ENCODE results near the gene VCP. TPM values are rescaled to one million over a fixed set of nuclear protein-coding genes. Genes with fewer than 3 reads are reported as not detected.
A peak's percentile ranks its signal among the peaks of the same experiment; 100 is the strongest.

Gene VCP
- total and polyA plus RNA-seq, 9 of the 15 experiments (the other 6 are each of a cell fraction or from before 2014, with no cell fraction given), result 7.1 to 257 (median 199) TPM

DNA sequence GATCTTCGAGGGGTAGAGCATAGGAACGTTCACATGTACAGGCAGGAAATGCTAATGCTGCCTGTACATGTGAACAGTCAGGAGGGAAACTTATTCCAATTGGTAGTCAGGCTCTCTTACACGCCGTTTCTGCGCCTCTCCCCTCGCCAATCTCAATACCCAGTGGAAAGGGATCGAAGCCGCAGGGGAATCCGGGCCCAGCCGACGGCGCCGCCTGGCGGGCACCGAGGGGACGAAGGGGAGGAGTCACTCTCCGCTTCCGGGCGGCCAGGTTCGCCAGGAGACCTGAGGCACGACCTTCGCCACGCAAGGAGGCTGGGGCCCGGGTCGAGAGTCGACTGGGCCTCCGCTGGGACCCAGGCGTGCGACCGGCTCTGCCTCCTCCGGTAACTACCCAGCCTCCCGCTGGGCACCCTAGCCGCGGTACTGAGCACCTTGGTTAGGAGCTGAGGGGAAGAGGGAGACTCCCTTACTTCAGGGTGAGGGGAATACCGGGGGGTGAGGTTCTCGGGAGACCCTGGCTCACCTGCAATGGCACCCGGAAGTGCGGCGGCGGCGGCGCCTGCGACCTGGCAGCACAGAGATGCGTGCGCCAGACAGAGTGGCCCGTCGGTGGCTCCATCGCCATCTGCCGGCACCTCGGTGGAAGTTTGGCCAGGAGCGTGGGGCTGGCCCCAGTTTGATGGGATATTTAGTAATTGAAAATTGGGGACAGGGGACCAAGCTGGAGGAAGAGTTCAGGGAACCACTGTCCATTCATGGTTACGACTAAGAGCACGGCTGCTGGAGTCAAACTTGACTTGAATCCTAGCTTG is 23.8 kb upstream of the VCP start, which contains the start of gene PIGO (continued):
- TF ChIP-seq NBN (IDR thresholded peaks at IDR 0.05; ENCODE audit: low read depth), result no peak; the same call in 1 of the 2 replicates
- TF ChIP-seq, protein P1, sequence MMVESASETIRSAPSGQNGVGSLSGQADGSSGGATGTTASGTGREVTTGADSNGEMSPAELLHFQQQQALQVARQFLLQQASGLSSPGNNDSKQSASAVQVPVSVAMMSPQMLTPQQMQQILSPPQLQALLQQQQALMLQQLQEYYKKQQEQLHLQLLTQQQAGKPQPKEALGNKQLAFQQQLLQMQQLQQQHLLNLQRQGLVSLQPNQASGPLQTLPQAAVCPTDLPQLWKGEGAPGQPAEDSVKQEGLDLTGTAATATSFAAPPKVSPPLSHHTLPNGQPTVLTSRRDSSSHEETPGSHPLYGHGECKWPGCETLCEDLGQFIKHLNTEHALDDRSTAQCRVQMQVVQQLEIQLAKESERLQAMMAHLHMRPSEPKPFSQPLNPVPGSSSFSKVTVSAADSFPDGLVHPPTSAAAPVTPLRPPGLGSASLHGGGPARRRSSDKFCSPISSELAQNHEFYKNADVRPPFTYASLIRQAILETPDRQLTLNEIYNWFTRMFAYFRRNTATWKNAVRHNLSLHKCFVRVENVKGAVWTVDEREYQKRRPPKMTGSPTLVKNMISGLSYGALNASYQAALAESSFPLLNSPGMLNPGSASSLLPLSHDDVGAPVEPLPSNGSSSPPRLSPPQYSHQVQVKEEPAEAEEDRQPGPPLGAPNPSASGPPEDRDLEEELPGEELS (CRISPR knock-in tag; IDR thresholded peaks at IDR 0.05; ENCODE audit: borderline replicate concordance), result no peak
- no peak for TF ChIP-seq ZNF347 (CRISPR knock-in tag; IDR thresholded peaks at IDR 0.05; ENCODE audit: low read depth)
- TF ChIP-seq, protein P2, sequence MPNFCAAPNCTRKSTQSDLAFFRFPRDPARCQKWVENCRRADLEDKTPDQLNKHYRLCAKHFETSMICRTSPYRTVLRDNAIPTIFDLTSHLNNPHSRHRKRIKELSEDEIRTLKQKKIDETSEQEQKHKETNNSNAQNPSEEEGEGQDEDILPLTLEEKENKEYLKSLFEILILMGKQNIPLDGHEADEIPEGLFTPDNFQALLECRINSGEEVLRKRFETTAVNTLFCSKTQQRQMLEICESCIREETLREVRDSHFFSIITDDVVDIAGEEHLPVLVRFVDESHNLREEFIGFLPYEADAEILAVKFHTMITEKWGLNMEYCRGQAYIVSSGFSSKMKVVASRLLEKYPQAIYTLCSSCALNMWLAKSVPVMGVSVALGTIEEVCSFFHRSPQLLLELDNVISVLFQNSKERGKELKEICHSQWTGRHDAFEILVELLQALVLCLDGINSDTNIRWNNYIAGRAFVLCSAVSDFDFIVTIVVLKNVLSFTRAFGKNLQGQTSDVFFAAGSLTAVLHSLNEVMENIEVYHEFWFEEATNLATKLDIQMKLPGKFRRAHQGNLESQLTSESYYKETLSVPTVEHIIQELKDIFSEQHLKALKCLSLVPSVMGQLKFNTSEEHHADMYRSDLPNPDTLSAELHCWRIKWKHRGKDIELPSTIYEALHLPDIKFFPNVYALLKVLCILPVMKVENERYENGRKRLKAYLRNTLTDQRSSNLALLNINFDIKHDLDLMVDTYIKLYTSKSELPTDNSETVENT (CRISPR knock-in tag; IDR thresholded peaks at IDR 0.05), result peak; percentile 73
- TF ChIP-seq, protein P3, sequence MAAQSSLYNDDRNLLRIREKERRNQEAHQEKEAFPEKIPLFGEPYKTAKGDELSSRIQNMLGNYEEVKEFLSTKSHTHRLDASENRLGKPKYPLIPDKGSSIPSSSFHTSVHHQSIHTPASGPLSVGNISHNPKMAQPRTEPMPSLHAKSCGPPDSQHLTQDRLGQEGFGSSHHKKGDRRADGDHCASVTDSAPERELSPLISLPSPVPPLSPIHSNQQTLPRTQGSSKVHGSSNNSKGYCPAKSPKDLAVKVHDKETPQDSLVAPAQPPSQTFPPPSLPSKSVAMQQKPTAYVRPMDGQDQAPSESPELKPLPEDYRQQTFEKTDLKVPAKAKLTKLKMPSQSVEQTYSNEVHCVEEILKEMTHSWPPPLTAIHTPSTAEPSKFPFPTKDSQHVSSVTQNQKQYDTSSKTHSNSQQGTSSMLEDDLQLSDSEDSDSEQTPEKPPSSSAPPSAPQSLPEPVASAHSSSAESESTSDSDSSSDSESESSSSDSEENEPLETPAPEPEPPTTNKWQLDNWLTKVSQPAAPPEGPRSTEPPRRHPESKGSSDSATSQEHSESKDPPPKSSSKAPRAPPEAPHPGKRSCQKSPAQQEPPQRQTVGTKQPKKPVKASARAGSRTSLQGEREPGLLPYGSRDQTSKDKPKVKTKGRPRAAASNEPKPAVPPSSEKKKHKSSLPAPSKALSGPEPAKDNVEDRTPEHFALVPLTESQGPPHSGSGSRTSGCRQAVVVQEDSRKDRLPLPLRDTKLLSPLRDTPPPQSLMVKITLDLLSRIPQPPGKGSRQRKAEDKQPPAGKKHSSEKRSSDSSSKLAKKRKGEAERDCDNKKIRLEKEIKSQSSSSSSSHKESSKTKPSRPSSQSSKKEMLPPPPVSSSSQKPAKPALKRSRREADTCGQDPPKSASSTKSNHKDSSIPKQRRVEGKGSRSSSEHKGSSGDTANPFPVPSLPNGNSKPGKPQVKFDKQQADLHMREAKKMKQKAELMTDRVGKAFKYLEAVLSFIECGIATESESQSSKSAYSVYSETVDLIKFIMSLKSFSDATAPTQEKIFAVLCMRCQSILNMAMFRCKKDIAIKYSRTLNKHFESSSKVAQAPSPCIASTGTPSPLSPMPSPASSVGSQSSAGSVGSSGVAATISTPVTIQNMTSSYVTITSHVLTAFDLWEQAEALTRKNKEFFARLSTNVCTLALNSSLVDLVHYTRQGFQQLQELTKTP (IDR thresholded peaks at IDR 0.05; ENCODE audit: low read depth in 1 of 2, partially characterized antibody in 2 of 2), result peak in 1 of 2 experiments; percentile 53
- no peak for TF ChIP-seq LCOR (CRISPR knock-in tag; IDR thresholded peaks at IDR 0.05)
- TF ChIP-seq, protein P4, sequence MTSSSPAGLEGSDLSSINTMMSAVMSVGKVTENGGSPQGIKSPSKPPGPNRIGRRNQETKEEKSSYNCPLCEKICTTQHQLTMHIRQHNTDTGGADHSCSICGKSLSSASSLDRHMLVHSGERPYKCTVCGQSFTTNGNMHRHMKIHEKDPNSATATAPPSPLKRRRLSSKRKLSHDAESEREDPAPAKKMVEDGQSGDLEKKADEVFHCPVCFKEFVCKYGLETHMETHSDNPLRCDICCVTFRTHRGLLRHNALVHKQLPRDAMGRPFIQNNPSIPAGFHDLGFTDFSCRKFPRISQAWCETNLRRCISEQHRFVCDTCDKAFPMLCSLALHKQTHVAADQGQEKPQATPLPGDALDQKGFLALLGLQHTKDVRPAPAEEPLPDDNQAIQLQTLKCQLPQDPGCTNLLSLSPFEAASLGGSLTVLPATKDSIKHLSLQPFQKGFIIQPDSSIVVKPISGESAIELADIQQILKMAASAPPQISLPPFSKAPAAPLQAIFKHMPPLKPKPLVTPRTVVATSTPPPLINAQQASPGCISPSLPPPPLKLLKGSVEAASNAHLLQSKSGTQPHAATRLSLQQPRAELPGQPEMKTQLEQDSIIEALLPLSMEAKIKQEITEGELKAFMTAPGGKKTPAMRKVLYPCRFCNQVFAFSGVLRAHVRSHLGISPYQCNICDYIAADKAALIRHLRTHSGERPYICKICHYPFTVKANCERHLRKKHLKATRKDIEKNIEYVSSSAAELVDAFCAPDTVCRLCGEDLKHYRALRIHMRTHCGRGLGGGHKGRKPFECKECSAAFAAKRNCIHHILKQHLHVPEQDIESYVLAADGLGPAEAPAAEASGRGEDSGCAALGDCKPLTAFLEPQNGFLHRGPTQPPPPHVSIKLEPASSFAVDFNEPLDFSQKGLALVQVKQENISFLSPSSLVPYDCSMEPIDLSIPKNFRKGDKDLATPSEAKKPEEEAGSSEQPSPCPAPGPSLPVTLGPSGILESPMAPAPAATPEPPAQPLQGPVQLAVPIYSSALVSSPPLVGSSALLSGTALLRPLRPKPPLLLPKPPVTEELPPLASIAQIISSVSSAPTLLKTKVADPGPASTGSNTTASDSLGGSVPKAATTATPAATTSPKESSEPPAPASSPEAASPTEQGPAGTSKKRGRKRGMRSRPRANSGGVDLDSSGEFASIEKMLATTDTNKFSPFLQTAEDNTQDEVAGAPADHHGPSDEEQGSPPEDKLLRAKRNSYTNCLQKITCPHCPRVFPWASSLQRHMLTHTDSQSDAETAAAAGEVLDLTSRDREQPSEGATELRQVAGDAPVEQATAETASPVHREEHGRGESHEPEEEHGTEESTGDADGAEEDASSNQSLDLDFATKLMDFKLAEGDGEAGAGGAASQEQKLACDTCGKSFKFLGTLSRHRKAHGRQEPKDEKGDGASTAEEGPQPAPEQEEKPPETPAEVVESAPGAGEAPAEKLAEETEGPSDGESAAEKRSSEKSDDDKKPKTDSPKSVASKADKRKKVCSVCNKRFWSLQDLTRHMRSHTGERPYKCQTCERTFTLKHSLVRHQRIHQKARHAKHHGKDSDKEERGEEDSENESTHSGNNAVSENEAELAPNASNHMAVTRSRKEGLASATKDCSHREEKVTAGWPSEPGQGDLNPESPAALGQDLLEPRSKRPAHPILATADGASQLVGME (CRISPR knock-in tag; IDR thresholded peaks at IDR 0.05), result no peak
- TF ChIP-seq POLR2B (IDR thresholded peaks at IDR 0.05; ENCODE audit: low read depth, partially characterized antibody), result peak; percentile 68
- TF ChIP-seq MBD2 (IDR thresholded peaks at IDR 0.05; ENCODE audit: borderline replicate concordance, low read depth), result peak; percentile 50; the same call in 1 of the 2 replicates
- no peak for TF ChIP-seq ARHGAP35 (IDR thresholded peaks at IDR 0.05; ENCODE audit: partially characterized antibody)
- TF ChIP-seq ZNF589 (CRISPR knock-in tag; IDR thresholded peaks at IDR 0.05; ENCODE audit: low read depth), result 0 out of 2 replicates have a peak, but pooled peaks have one; percentile 21

Measured in K562 (cell line).